A673 (cell line): Measurements from ENCODE around the gene PRM3. TPM values are rescaled to one million over a fixed set of nuclear protein-coding genes. Genes with fewer than 3 reads are reported as not detected.

Source experiments
- BruUV-seq: library from RNA; stranded (reverse); fragments of 400-500 nt; replicated peaks from 2 replicates; lab custom pipeline; 2021; lab: Mats Ljungman, UMichigan
- CTCF ChIA-PET: fragments of 300-600 bp; sonication (Branson Sonifier 250); formaldehyde crosslinking; loops from one replicate; lab custom pipeline; 2022; ENCODE audit warnings: antibody characterized with exemption; lab: Charles Lee
- POLR2A ChIA-PET: fragments of 300-600 bp; sonication (Branson Sonifier 250); formaldehyde crosslinking; loops from one replicate; lab custom pipeline; 2022; ENCODE audit warnings: antibody characterized with exemption; ENCODE audit not compliant: low non-redundant PET; lab: Charles Lee
- DNase-seq: peaks from one replicate; pipeline ENCODE4 v3.0.0-alpha.2; 2015; ENCODE audit warnings: low spot score
- H3K27ac ChIP-seq: fragments of 200-600 bp; sonication (generic); 2 replicates; pipeline ENCODE4 v1.5.1; 2016; ENCODE audit warnings: mixed run types, low read depth, mild to moderate bottlenecking, mixed read lengths, antibody characterized with exemption, low read length; ENCODE audit not compliant: poor library complexity, severe bottlenecking
- H3K27me3 ChIP-seq: fragments of 200-600 bp; sonication (generic); replicated peaks from 2 replicates; pipeline ENCODE4 v1.6.1; 2017; ENCODE audit warnings: mixed run types, low read depth, mild to moderate bottlenecking, mixed read lengths, antibody characterized with exemption, low read length; ENCODE audit not compliant: insufficient read depth, poor library complexity
- H3K36me3 ChIP-seq: fragments of 200-600 bp; sonication (generic); 2 replicates; pipeline ENCODE4 v1.6.1; 2016; ENCODE audit warnings: mixed run types, mild to moderate bottlenecking, mixed read lengths, antibody characterized with exemption, low read length; ENCODE audit not compliant: insufficient read depth, poor library complexity, severe bottlenecking
- H3K4me1 ChIP-seq: fragments of 200-600 bp; sonication (generic); 2 replicates; pipeline ENCODE4 v1.6.1; 2017; ENCODE audit warnings: mixed run types, mild to moderate bottlenecking, mixed read lengths, antibody characterized with exemption, low read length; ENCODE audit not compliant: insufficient read depth, poor library complexity, severe bottlenecking
- H3K4me3 ChIP-seq: fragments of 200-600 bp; sonication (generic); 2 replicates; pipeline ENCODE4 v1.5.1; 2016; ENCODE audit warnings: low read depth, mixed run types, mild to moderate bottlenecking, mixed read lengths, low read length; ENCODE audit not compliant: poor library complexity, severe bottlenecking
- H3K9me3 ChIP-seq: fragments of 200-600 bp; sonication (generic); 2 replicates; pipeline ENCODE4 v1.6.1; 2016; ENCODE audit warnings: mixed run types, low read depth, mild to moderate bottlenecking, mixed read lengths, antibody characterized with exemption, low read length; ENCODE audit not compliant: poor library complexity, severe bottlenecking
- EZH2 ChIP-seq: fragments of 200-600 bp; sonication (generic); IDR thresholded peaks from 2 replicates; pipeline ENCODE4 v1.6.1; 2017; ENCODE audit warnings: borderline replicate concordance, low read depth, mild to moderate bottlenecking, mixed read lengths, antibody characterized with exemption, low read length; ENCODE audit not compliant: poor library complexity, severe bottlenecking
- intact Hi-C: fragments of 100-400 bp; cut with micrococcal nuclease; formaldehyde crosslinking; loops from one replicate; pipeline ENCODE4 v1.10.0; 2022; ENCODE audit not compliant: unreplicated experiment
- total RNA-seq: library from RNA; stranded (reverse); gene quantifications from 2 replicates; pipeline ENCODE4 v1.2.3, GENCODE V29; 2021
- TF ChIP-seq, protein P1 (sequence below): fragments of 300-800, 200-600 bp; sonication (generic); conservative IDR thresholded peaks from 2 replicates; pipeline ENCODE4 v1.5.1; 2017; ENCODE audit warnings: low read depth, mild to moderate bottlenecking, antibody characterized with exemption, low read length, moderate library complexity, mixed read lengths

The PRM3 gene
- total RNA-seq, 1 experiment from 2014 or later, result not detected

DNA sequence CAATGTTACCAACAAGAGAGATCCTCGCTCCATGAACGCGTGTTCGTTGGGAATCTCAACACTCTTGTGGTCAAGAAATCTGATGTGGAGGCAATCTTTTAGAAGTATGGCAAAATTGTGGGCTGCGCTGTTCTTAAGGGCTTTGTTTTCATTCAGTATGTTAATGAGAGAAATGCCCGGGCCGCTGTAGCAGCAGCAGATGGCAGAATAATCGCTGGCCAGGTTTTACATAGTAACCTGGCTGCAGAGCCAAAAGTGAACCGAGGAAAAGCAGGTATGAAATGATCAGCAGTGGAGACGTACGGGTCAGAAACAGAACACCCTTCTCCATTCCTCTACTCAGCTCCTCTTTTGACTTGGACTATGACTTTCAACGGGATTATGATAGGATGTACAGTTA is 30.8 kb downstream of the PRM3 start:
- no peak for DNase-seq
- POLR2A ChIA-PET, result no interaction called here
- intact Hi-C loops, result no loop called here
- no TSS peak for BruUV-seq
- Histone ChIP-seq H3K4me3 (no peak overlapping the region), H3K27me3 (no peaks in the 10 kb centered on the region), H3K27ac (no peak overlapping the region), H3K36me3 (no peaks in the 10 kb centered on the region), H3K4me1 (no peaks in the 10 kb centered on the region), H3K9me3 (no peaks in the 10 kb centered on the region)
- CTCF ChIA-PET, result no interaction called here
- TF ChIP-seq, protein P1, sequence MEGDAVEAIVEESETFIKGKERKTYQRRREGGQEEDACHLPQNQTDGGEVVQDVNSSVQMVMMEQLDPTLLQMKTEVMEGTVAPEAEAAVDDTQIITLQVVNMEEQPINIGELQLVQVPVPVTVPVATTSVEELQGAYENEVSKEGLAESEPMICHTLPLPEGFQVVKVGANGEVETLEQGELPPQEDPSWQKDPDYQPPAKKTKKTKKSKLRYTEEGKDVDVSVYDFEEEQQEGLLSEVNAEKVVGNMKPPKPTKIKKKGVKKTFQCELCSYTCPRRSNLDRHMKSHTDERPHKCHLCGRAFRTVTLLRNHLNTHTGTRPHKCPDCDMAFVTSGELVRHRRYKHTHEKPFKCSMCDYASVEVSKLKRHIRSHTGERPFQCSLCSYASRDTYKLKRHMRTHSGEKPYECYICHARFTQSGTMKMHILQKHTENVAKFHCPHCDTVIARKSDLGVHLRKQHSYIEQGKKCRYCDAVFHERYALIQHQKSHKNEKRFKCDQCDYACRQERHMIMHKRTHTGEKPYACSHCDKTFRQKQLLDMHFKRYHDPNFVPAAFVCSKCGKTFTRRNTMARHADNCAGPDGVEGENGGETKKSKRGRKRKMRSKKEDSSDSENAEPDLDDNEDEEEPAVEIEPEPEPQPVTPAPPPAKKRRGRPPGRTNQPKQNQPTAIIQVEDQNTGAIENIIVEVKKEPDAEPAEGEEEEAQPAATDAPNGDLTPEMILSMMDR, result no peak
- no peak for TF ChIP-seq EZH2

GRCh38 chr16:11241480-11242204 is 31.8 kb downstream of the PRM3 start:
- intact Hi-C loops, result no loop called here
- TF ChIP-seq, protein P1, result no peak
- TF ChIP-seq EZH2, result no peak
- H3K9me3 ChIP-seq, result no peaks in the 10 kb centered on the region
- no peak overlapping the region for H3K27ac ChIP-seq
- POLR2A ChIA-PET, result no interaction called here
- no peaks in the 10 kb centered on the region for H3K36me3 ChIP-seq
- no TSS peak for BruUV-seq
- no peak overlapping the region for H3K4me3 ChIP-seq
- CTCF ChIA-PET, result no interaction called here
- H3K27me3 ChIP-seq, result no peaks in the 10 kb centered on the region
- H3K4me1 ChIP-seq, result no peaks in the 10 kb centered on the region
- DNase-seq, result no peak

GRCh38 chr16:11240636-11241473 is 32.6 kb downstream of the PRM3 start:
- H3K36me3 ChIP-seq, result no peaks in the 10 kb centered on the region
- ChIA-PET CTCF (no interaction called here), POLR2A (no interaction called here)
- H3K9me3 ChIP-seq, result no peaks in the 10 kb centered on the region
- no peak overlapping the region for H3K4me3 ChIP-seq
- no TSS peak for BruUV-seq
- H3K4me1 ChIP-seq, result no peaks in the 10 kb centered on the region
- DNase-seq, result no peak
- no peaks in the 10 kb centered on the region for H3K27me3 ChIP-seq
- H3K27ac ChIP-seq, result no peak overlapping the region
- TF ChIP-seq EZH2, result no peak
- TF ChIP-seq, protein P1, result no peak
- intact Hi-C loops, result no loop called here
